ENCODE measurements around the gene LNPEP.
"Not testable (repeated sequence)": the region's sequence is repeated elsewhere in the genome, so short reads cannot be mapped to it uniquely, and the experiment has no call there.

LNPEP gene

DNA sequence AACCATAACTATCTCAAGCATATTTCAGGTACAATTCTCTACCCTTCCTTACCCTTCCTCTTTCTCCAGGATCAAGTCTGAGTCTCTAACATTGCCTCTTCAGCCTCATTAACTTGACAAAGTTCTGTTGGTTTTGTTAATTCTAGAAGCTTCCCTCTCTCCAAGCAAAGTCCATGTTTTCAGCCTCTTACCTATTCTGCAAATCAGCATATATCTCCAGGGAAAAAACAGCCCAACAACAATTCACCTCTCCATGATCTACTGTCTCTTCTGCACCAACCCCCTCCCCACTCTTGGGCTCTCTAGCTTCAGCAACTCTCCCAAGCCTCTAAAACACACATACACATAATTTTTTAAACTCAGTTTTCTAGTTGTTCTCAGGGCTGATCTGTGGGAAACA lies 134.4 kb downstream of the LNPEP start:
- DNase-seq = no peak

DNA sequence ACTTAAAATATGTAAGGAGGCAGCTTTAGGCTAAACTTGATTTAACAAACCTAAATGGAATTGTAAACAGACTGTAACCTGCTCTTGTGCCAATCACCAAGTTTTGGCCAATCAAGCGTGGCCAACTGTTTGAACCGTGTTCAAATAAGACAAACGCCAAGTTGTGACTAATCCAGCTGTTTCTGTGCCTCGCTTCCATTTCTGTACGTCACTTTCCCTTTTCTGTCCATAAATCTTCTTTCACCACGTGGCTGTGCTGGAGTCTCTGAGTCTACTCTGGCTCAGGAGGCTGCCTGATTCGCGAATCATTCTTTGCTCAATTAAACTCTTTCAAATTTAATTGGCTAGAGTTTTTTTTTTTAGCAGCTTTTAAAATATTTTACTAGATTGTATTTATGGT lies 135.2 kb downstream of the LNPEP start:
- no peak for DNase-seq

DNA sequence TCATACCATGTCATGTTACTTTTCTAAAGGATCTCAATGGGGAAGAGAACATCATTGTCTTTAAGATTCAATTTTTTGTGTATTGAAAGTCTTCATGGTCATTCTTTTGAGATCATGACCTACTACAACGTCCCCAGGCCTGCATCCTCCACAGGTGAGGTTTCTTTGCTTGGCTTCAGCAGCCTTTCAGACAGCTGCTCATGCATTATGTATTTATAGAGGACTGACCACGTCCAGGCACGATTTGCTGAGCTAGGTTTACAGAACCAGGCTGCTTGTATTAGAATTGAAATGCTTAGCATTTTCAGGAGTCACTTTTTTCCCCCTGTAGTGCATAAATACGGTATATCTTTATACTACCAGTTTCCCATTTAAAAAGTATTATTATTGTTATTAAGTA lies 136.1 kb downstream of the LNPEP start:
- DNase-seq = no peak

DNA sequence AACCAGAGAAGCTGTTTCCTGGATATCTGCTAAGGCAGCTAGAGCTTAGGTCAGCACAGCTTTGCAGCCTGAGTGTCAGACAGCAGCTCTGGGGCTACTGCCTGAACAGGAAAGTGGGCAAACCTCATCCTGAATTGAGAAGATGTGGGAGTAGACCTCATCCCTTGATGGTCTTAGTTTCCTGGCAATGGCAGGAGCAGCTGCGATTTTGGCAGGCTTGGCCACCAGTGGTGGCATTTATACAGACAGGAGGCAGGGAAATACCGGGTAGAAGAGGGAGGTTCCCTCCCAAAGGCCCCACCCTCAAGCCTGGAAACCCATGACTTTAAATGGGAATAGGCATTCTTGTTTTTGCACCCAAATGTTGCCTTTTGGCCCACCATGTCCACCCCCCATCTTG lies 136.8 kb downstream of the LNPEP start:
- DNase-seq = no peak

DNA sequence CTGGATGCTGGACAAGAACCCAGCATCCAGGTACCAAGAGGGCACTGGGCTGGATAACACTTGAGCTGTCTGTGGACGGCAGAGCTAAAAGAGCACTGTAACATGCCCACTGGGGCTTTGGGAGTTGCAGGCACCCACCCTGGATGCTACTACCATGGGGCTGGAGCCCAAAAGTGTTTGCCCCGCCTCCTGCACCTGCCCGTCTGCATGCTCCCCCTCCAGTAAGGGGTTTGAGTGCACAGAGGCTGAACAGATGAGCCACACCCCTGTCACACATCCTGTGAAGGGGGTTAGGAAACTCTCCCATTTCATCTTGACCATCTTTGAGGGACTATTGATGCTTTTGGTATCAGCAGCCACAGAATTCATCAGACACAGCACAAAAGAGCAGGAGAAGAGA lies 137.5 kb downstream of the LNPEP start:
- no peak for DNase-seq

DNA sequence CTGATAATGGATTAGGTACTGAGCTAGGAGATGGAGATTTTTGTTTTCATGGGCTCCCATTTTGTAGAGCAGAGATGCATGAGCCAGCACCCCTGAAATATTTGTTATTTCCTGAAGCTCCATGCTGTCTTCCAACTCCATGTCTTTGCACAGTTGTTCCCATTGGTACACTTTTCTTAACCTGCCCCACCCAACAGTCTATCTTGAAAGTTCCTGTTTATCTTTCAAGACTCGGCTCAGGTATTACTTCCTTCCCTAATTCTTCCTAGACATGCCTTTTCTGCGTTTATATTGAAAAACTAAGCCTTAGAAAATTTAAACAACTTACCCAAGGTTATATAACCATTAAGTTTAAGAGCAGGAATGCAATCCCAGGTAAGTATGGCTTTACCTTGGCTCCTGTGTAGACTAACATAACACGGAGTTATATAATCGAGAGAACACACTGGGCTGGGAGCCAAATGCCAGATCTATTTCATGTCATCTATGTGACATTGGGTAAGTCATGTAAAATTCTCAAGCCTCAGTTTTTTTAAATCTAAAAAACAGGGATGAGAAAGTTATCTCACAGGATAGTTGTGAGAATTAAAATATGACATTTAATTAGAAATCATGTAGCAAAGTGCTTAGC lies 139.1 kb downstream of the LNPEP start:
- no peak for DNase-seq

DNA sequence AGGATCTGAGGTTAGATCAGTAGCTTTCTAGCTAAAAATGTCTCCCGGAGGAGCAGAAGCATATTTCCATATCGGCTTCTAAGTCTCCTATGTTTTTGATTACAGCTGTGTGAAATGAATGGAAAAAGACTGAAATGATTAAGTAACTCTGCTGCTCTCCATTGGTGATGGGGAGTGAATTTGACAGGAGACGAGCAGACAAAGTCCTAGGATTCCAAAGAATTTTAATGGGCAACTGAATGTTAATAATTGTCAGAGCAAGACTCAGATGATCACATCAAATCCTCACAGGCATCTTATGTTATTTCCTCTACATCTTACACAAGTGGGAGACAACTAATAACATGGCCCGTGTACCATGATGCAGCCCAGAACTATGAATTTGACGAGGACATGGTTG lies 139.8 kb downstream of the LNPEP start:
- no peak for DNase-seq

DNA sequence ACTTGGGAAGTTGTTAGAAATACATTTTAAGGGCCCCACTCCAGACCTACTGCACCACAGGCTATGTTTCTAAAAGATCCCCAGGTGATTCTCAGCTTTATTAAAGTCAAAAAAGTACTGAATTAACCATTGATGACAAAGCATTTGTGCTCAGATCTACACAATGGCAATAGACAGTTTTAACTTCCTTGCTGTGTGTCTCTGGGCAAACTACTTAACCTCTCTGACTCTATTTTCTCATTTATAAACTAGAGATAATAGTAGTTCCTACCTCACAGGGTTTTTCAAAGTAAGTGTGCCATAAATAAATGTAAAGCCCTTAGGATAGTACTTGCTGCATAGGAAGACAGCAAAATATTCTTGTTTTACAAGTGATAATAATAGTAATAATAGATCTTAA lies 140.2 kb downstream of the LNPEP start:
- DNase-seq = no peak

DNA sequence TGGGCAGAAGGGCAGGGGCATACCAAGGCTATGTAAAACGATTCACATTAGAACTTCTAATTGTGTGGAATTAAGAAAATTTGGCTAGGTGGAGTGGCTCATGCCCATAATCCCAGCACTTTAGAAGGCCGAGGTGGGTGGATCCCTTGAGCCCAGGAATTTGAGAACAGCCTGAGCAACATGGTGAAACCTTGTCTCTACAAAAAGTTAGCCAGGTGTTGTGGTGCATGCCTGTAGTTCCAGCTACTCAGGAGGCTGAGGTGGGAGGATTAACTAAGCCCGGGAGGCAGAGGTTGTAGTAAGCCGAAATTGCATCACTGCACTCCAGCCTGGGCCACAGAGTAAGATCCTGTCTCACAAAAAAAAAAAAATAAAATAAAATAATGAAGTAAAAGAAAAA lies 141.4 kb downstream of the LNPEP start:
- DNase-seq = no peak

DNA sequence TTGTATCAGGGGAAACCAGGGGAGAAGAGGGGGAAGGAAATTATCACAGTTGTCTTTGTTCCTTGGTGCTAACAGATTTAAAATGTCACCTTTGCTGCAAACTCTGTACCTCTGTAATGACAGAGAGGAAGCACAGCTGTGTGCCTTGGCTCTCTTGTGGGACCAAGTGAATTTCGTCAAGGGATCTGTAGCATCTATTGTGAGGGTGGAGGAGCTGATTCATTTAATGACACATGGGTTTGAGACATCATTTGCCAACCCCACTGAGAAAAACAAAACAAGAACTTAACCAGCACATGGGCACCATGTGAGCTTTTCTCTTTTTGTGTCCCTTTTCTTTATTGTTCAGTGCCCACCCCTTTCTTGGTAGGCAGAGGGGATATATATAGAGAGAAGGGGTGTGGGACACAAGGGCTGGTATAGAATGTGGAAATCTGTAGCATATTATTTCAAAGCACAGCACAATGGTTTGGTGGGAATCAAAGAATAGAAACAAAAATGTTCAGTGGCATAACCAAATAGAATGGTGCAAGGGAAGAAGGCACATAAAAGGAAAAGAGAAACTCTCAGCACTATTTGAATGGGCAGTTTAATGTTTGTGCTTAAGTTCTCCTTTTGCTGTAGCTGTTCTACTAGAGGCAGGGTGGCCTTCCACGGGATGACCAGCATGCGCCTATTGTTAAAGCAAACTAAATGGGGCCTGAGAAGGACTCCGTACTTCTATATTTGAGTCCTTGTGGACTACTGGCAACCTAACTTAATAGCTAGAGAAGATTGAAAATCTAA lies 143.3 kb downstream of the LNPEP start:
- no peak for DNase-seq

DNA sequence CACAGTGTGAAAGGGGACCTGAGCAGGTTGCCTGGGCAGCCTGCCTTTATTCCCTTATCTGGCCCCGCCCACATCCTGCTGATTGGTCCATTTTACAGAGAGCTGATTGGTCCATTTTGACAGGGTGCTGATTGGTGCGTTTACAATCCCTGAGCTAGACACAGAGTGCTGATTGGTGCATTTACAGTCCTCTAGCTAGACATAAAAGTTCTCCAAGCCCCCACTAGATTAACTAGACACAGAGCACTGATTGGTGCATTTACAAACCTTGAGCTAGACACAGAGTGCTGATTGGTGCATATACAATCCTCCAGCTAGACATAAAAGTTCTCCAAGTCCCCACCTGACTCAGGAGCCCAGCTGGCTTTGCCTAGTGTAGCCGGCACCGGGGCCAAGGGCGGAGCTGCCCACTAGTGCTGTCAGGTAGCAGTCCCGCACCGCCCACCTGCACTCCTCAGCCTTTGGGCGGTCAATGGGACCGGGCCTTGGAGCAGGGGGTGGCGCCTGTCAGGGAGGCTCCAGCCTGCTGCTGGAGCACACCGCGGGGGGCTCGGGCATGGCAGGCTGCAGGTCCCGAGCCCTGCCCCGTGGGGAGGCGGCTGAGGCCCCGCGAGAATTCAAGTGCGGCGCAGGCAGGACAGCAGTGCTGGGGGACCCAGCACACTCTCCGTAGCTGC lies 149.0 kb downstream of the LNPEP start:
- DNase-seq = not testable (repeated sequence)

DNA sequence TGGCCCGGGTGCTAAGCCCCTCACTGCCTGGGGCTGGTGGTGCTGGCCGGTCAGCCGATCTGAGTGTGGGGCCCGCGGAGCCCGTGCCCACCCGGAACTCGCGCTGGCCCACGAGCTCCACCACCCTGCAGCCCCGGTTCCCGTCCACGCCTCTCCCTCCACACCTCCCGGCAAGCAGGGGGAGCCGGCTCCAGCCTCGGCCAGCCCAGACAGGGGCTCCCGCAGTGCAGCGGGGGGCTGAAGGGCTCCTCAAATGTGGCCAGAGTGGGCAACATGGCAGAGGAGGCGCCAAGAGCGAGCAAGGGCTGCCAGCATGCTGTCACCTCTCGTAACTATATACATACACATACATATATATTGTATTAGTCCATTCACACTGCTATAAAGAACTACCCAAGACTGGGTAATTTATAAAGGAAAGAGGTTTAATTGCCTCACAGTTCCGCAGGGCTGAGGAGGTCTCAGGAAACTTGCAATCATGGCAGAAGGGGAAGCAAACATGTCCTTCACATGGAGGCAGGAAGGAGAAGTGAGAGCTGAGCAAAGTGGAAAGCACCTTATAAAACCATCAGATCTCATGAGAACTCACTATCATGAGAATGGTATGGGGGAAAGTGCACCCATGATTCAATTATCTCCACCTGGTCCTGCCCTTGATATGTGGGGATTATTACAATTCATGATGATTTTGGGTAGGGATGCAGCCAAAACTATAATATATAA lies 149.7 kb downstream of the LNPEP start:
- no peak for DNase-seq

Measured in stimulated activated CD4-positive, alpha-beta T cell treated with anti-CD3 and anti-CD28 coated beads, Interleukin-4, amount 100 ng/mL, for 1 hour (primary cell).